Osteocyte (in vitro differentiated cells): Measurements from ENCODE around the gene KLHL33. TPM values are rescaled to one million over a fixed set of nuclear protein-coding genes. Genes with fewer than 3 reads are reported as not detected.

Source experiments
- DNase-seq: peaks from one replicate; pipeline ENCODE4 v3.0.0; 2021; ENCODE audit warnings: mixed read lengths; ENCODE audit not compliant: unreplicated experiment; ENCODE audit errors: extremely low spot score
- H3K27ac Mint-ChIP-seq: one replicate; pipeline ENCODE4 v1.8.0; 2021; ENCODE audit warnings: mild to moderate bottlenecking, mixed read lengths; ENCODE audit not compliant: unreplicated experiment
- H3K27me3 Mint-ChIP-seq: one replicate; pipeline ENCODE4 v1.8.0; 2021; ENCODE audit warnings: mixed read lengths; ENCODE audit not compliant: unreplicated experiment
- H3K36me3 Mint-ChIP-seq: one replicate; pipeline ENCODE4 v1.8.0; 2021; ENCODE audit warnings: mixed read lengths; ENCODE audit not compliant: unreplicated experiment
- H3K4me1 Mint-ChIP-seq: one replicate; pipeline ENCODE4 v1.8.0; 2021; ENCODE audit warnings: mixed read lengths; ENCODE audit not compliant: unreplicated experiment
- H3K4me3 Mint-ChIP-seq: one replicate; pipeline ENCODE4 v1.8.0; 2021; ENCODE audit warnings: mild to moderate bottlenecking, moderate library complexity, mixed read lengths; ENCODE audit not compliant: unreplicated experiment
- H3K9me3 Mint-ChIP-seq: one replicate; pipeline ENCODE4 v1.8.0; 2021; ENCODE audit warnings: mixed read lengths; ENCODE audit not compliant: unreplicated experiment
- CTCF ChIP-seq: fragments of 200-600 bp; sonication (generic); IDR thresholded peaks from 2 replicates; pipeline ENCODE4 v1.5.0; 2021; ENCODE audit warnings: antibody characterized with exemption, mild to moderate bottlenecking, moderate library complexity
- total RNA-seq: library from RNA; stranded (reverse); gene quantifications from 2 replicates; pipeline ENCODE4 v1.2.1, GENCODE V29; 2021

Gene KLHL33
- total RNA-seq, 1 donor from 2014 or later: 0.08 TPM

GRCh38 chr14:20427231-20428009 lies 8.5 kb downstream of the KLHL33 start:
- Mint-ChIP-seq H3K9me3 (no peaks in the 10 kb centered on the region), H3K27ac (no peak overlapping the region), H3K4me3 (no peak overlapping the region), H3K36me3 (no peaks in the 10 kb centered on the region), H3K27me3 (no peaks in the 10 kb centered on the region), H3K4me1 (peaks cover 6% of the 10 kb centered on the region)
- DNase-seq: no peak
- no peak for TF ChIP-seq CTCF

- Mint-ChIP-seq H3K4me3 (no peak overlapping the region), H3K36me3 (no peaks in the 10 kb centered on the region), H3K27ac (no peak overlapping the region), H3K9me3 (no peaks in the 10 kb centered on the region), H3K4me1 (peaks cover 6% of the 10 kb centered on the region), H3K27me3 (no peaks in the 10 kb centered on the region)
- TF ChIP-seq CTCF: no peak
- DNase-seq: no peak
Observed at GRCh38 chr14:20424851-20425250, 11.1 kb downstream of the KLHL33 start.

- Mint-ChIP-seq H3K4me3 (no peak overlapping the region), H3K27ac (no peak overlapping the region)
Observed at GRCh38 chr14:20422886-20423285, 13.1 kb downstream of the KLHL33 start.

GRCh38 chr14:20421267-20421666 lies 14.7 kb downstream of the KLHL33 start:
- no peak for TF ChIP-seq CTCF
- Mint-ChIP-seq H3K27me3 (no peaks in the 10 kb centered on the region), H3K36me3 (no peaks in the 10 kb centered on the region), H3K27ac (no peak overlapping the region), H3K4me1 (no peaks in the 10 kb centered on the region), H3K9me3 (no peaks in the 10 kb centered on the region), H3K4me3 (no peak overlapping the region)
- no peak for DNase-seq

More at GRCh38 chr14:20422886-20423285, 13.1 kb downstream of the KLHL33 start:
- DNase-seq: no peak
- no peaks in the 10 kb centered on the region for H3K36me3 Mint-ChIP-seq
- H3K9me3 Mint-ChIP-seq: no peaks in the 10 kb centered on the region
- no peak for TF ChIP-seq CTCF
- no peaks in the 10 kb centered on the region for H3K27me3 Mint-ChIP-seq
- H3K4me1 Mint-ChIP-seq: peaks cover 5% of the 10 kb centered on the region

- Mint-ChIP-seq H3K36me3 (no peaks in the 10 kb centered on the region), H3K4me1 (no peaks in the 10 kb centered on the region), H3K4me3 (no peak overlapping the region), H3K27ac (no peak overlapping the region), H3K9me3 (no peaks in the 10 kb centered on the region), H3K27me3 (no peaks in the 10 kb centered on the region)
- no peak for DNase-seq
- no peak for TF ChIP-seq CTCF
Observed at GRCh38 chr14:20419419-20419818, 16.5 kb downstream of the KLHL33 start.
